Upper lobe of left lung (tissue), 4 donors: ENCODE results near the gene SPATA2L.

Source experiments
- CTCF ChIP-seq, 6 experiments: fragments of 450-650 bp in 4 of 6; fragments of 200-600 bp in 2 of 6; sonication (generic) in 2 of 6; IDR thresholded peaks; one replicate each; pipeline ENCODE4 v1.5.1; 2016 to 2019; ENCODE audit warnings: antibody characterized with exemption in 6 of 6
- EP300 ChIP-seq, 4 donors: sonication (generic); formaldehyde crosslinking; IDR thresholded peaks; one replicate each; pipeline ENCODE4 v1.5.1; 2017; ENCODE audit warnings: antibody characterized with exemption in 4 of 4, control low read depth in 2 of 4
- POLR2A ChIP-seq, 4 donors: fragments of 450-650 bp; IDR thresholded peaks; one replicate each; pipeline ENCODE4 v1.5.1; 2016 to 2017; ENCODE audit warnings: antibody characterized with exemption in 4 of 4, mild to moderate bottlenecking in 2 of 4
- POLR2AphosphoS5 ChIP-seq, 2 donors: sonication (generic); formaldehyde crosslinking; IDR thresholded peaks; one replicate each; pipeline ENCODE4 v1.5.1; 2017; ENCODE audit warnings: antibody characterized with exemption in 2 of 2

GRCh38 chr16:89690392-89690901, 11.1 kb downstream of the SPATA2L start:
- TF ChIP-seq CTCF (IDR thresholded peaks at IDR 0.05) (no peak), POLR2AphosphoS5 (IDR thresholded peaks at IDR 0.05) (no peak), POLR2A (IDR thresholded peaks at IDR 0.05) (no peak), EP300 (IDR thresholded peaks at IDR 0.05) (no peak)
